Inflammatory macrophage treated with lipopolysaccharide for 4 hours (primary cell): ENCODE measurements around the gene PTBP3.
"Not testable (repeated sequence)": the region's sequence is repeated elsewhere in the genome, so short reads cannot be mapped to it uniquely, and the experiment has no call there.

Experiments used
- DNase-seq: peaks from one replicate; pipeline ENCODE4 v3.0.0-alpha.2; 2020

The PTBP3 gene

GRCh38 chr9:112316258-112316943 lies 17.0 kb downstream of the PTBP3 start:
- no peak for DNase-seq

- DNase-seq: peak; percentile 13
Observed at GRCh38 chr9:112315331-112316257, 17.8 kb downstream of the PTBP3 start.

- DNase-seq: no peak
Observed at GRCh38 chr9:112312139-112312538, 21.3 kb downstream of the PTBP3 start.

- no peak for DNase-seq
Observed at GRCh38 chr9:112311497-112311896, 21.9 kb downstream of the PTBP3 start.

GRCh38 chr9:112310826-112311225 lies 22.6 kb downstream of the PTBP3 start:
- no peak for DNase-seq

- no peak for DNase-seq
Observed at GRCh38 chr9:112308588-112308987, 24.8 kb downstream of the PTBP3 start.

GRCh38 chr9:112301420-112301819 lies 32.0 kb downstream of the PTBP3 start:
- DNase-seq: no peak

- DNase-seq: peak; percentile 30
Observed at GRCh38 chr9:112299514-112299913, 33.9 kb downstream of the PTBP3 start.

- no peak for DNase-seq
Observed at GRCh38 chr9:112296929-112297328, 36.5 kb downstream of the PTBP3 start.

GRCh38 chr9:112295174-112295573 lies 38.2 kb downstream of the PTBP3 start:
- DNase-seq: no peak

GRCh38 chr9:112288029-112288428 lies 45.4 kb downstream of the PTBP3 start:
- DNase-seq: no peak

- no peak for DNase-seq
Observed at GRCh38 chr9:112286926-112287325, 46.5 kb downstream of the PTBP3 start.

GRCh38 chr9:112285056-112285455 lies 48.4 kb downstream of the PTBP3 start:
- DNase-seq: peak; percentile 31

- DNase-seq: no peak
Observed at GRCh38 chr9:112283582-112284253, 49.7 kb downstream of the PTBP3 start.

GRCh38 chr9:112282841-112283240 lies 50.6 kb downstream of the PTBP3 start:
- peak; percentile 12 for DNase-seq

GRCh38 chr9:112280904-112281303 lies 52.5 kb downstream of the PTBP3 start:
- no peak for DNase-seq

GRCh38 chr9:112279501-112279900 lies 53.9 kb downstream of the PTBP3 start:
- DNase-seq: no peak

- DNase-seq: no peak
Observed at GRCh38 chr9:112278152-112278551, 55.3 kb downstream of the PTBP3 start.

GRCh38 chr9:112274600-112274999 lies 58.8 kb downstream of the PTBP3 start:
- DNase-seq: no peak

GRCh38 chr9:112273876-112274275 lies 59.5 kb downstream of the PTBP3 start:
- no peak for DNase-seq

GRCh38 chr9:112271466-112272098 lies 61.8 kb downstream of the PTBP3 start:
- no peak for DNase-seq

- no peak for DNase-seq
Observed at GRCh38 chr9:112268413-112268812, 65.0 kb downstream of the PTBP3 start.

- not testable (repeated sequence) for DNase-seq
Observed at GRCh38 chr9:112267086-112267485, 66.3 kb downstream of the PTBP3 start.
